Activated CD4-positive, CD25-positive, alpha-beta regulatory T cell treated with anti-CD3 and anti-CD28 coated beads, Interleukin-2, amount 50 U/mL, for 24 hours (primary cell): Measurements from ENCODE around the gene C17orf100.
"Not testable (repeated sequence)": the region's sequence is repeated elsewhere in the genome, so short reads cannot be mapped to it uniquely, and the experiment has no call there.

ENCODE experiments used
- ATAC-seq, 2 donors: fragments of 150-1000 bp; cut with Tn5 transposase; one replicate each; pipeline ENCODE4 v1.10.0; 2021; ENCODE audit warnings: mild to moderate bottlenecking in 1 of 2, moderate library complexity in 1 of 2

Gene C17orf100

GRCh38 chr17:6669479-6670212 is 18.1 kb downstream of the C17orf100 start:
- no peak for ATAC-seq

GRCh38 chr17:6670571-6670970 is 19.0 kb downstream of the C17orf100 start:
- no peak for ATAC-seq

GRCh38 chr17:6670999-6671398 is 19.4 kb downstream of the C17orf100 start:
- no peak for ATAC-seq

GRCh38 chr17:6671431-6671830 is 19.9 kb downstream of the C17orf100 start:
- ATAC-seq = no peak

- ATAC-seq = no peak
These were observed 23.0 kb downstream of the C17orf100 start for GRCh38 chr17:6674586-6674985.

GRCh38 chr17:6675201-6675825 is 23.8 kb downstream of the C17orf100 start:
- no peak for ATAC-seq

- ATAC-seq = no peak
These were observed 25.2 kb downstream of the C17orf100 start for GRCh38 chr17:6676802-6677157.

- peak in 1 of 2 donors; percentile 13 for ATAC-seq
These were observed 25.7 kb downstream of the C17orf100 start for GRCh38 chr17:6677158-6677831.

GRCh38 chr17:6677946-6678345 is 26.4 kb downstream of the C17orf100 start:
- no peak for ATAC-seq

- ATAC-seq = no peak
These were observed 27.7 kb downstream of the C17orf100 start for GRCh38 chr17:6679241-6679640.

- no peak for ATAC-seq
These were observed 29.6 kb downstream of the C17orf100 start for GRCh38 chr17:6681176-6681575.

- no peak for ATAC-seq
These were observed 30.1 kb downstream of the C17orf100 start for GRCh38 chr17:6681671-6682070.

- ATAC-seq = no peak
These were observed 30.8 kb downstream of the C17orf100 start for GRCh38 chr17:6682339-6682738.

- ATAC-seq = no peak
These were observed 31.6 kb downstream of the C17orf100 start for GRCh38 chr17:6683081-6683684.

- no peak for ATAC-seq
These were observed 32.3 kb downstream of the C17orf100 start for GRCh38 chr17:6683730-6684459.

GRCh38 chr17:6684460-6684783 is 32.9 kb downstream of the C17orf100 start:
- no peak for ATAC-seq

- ATAC-seq = no peak
These were observed 33.6 kb downstream of the C17orf100 start for GRCh38 chr17:6684881-6685767.

- ATAC-seq = no peak
These were observed 34.5 kb downstream of the C17orf100 start for GRCh38 chr17:6686026-6686425.

- no peak for ATAC-seq
These were observed 37.4 kb downstream of the C17orf100 start for GRCh38 chr17:6688944-6689343.

GRCh38 chr17:6690641-6691040 is 39.1 kb downstream of the C17orf100 start:
- no peak for ATAC-seq

GRCh38 chr17:6691546-6691945 is 40.0 kb downstream of the C17orf100 start:
- ATAC-seq = no peak

- ATAC-seq = not testable (repeated sequence)
These were observed 40.4 kb downstream of the C17orf100 start for GRCh38 chr17:6691958-6692357.
